Chondrocyte (in vitro differentiated cells): ENCODE measurements around the gene ZFR2. TPM values are rescaled to one million over a fixed set of nuclear protein-coding genes. Genes with fewer than 3 reads are reported as not detected.

Experiments
- DNase-seq: peaks from one replicate; pipeline ENCODE4 v3.0.0; 2021; ENCODE audit warnings: mixed read lengths, low spot score
- H3K27ac Mint-ChIP-seq: one replicate; pipeline ENCODE4 v1.8.0; 2021; ENCODE audit warnings: mild to moderate bottlenecking, moderate library complexity, mixed read lengths; ENCODE audit not compliant: unreplicated experiment
- H3K27me3 Mint-ChIP-seq: 2 replicates; pipeline ENCODE4 v1.8.0; 2021; ENCODE audit warnings: low read depth, mixed read lengths
- H3K36me3 Mint-ChIP-seq: 2 replicates; pipeline ENCODE4 v1.8.0; 2021; ENCODE audit warnings: low read depth, mixed read lengths
- H3K4me1 Mint-ChIP-seq: 2 replicates; pipeline ENCODE4 v1.8.0; 2021; ENCODE audit warnings: low read depth, mild to moderate bottlenecking, mixed read lengths
- H3K4me3 Mint-ChIP-seq: one replicate; pipeline ENCODE4 v1.8.0; 2021; ENCODE audit warnings: mild to moderate bottlenecking, moderate library complexity, mixed read lengths; ENCODE audit not compliant: unreplicated experiment
- H3K9me3 Mint-ChIP-seq: 2 replicates; pipeline ENCODE4 v1.8.0; 2021; ENCODE audit warnings: low read depth, mixed read lengths
- CTCF ChIP-seq: fragments of 200-600 bp; sonication (generic); IDR thresholded peaks from 2 replicates; pipeline ENCODE4 v1.5.0; 2021; ENCODE audit warnings: antibody characterized with exemption, mild to moderate bottlenecking, moderate library complexity
- total RNA-seq: library from RNA; stranded (reverse); gene quantifications from 3 replicates; pipeline ENCODE4 v1.2.1, GENCODE V29; 2021

The ZFR2 gene
- total RNA-seq, 1 donor from 2014 or later = not detected

GRCh38 chr19:3831601-3832000, 37.2 kb downstream of the ZFR2 start:
- H3K9me3 Mint-ChIP-seq = no peaks in the 10 kb centered on the region
- no peak for TF ChIP-seq CTCF
- DNase-seq = no peak
- no peaks in the 10 kb centered on the region for H3K36me3 Mint-ChIP-seq
- H3K27ac Mint-ChIP-seq = no peak overlapping the region
- H3K4me1 Mint-ChIP-seq = peaks cover 7% of the 10 kb centered on the region
- peaks cover 31% of the 10 kb centered on the region for H3K27me3 Mint-ChIP-seq
- no peak overlapping the region for H3K4me3 Mint-ChIP-seq

- no peak for DNase-seq
- TF ChIP-seq CTCF = no peak
- peaks cover 7% of the 10 kb centered on the region for H3K4me1 Mint-ChIP-seq
- no peak overlapping the region for H3K27ac Mint-ChIP-seq
- no peak overlapping the region for H3K4me3 Mint-ChIP-seq
- no peaks in the 10 kb centered on the region for H3K9me3 Mint-ChIP-seq
- H3K36me3 Mint-ChIP-seq = no peaks in the 10 kb centered on the region
- peaks cover 33% of the 10 kb centered on the region for H3K27me3 Mint-ChIP-seq
These were observed 37.9 kb downstream of the ZFR2 start for GRCh38 chr19:3830621-3831589.

GRCh38 chr19:3827306-3827705, 41.5 kb downstream of the ZFR2 start:
- DNase-seq = no peak
- Mint-ChIP-seq H3K36me3 (no peaks in the 10 kb centered on the region), H3K9me3 (no peaks in the 10 kb centered on the region), H3K4me1 (peaks cover 7% of the 10 kb centered on the region), H3K4me3 (no peak overlapping the region), H3K27ac (no peak overlapping the region), H3K27me3 (peaks cover 39% of the 10 kb centered on the region)
- no peak for TF ChIP-seq CTCF

- H3K27me3 Mint-ChIP-seq = peaks cover 33% of the 10 kb centered on the region
- DNase-seq = no peak
- peaks cover 7% of the 10 kb centered on the region for H3K4me1 Mint-ChIP-seq
- H3K36me3 Mint-ChIP-seq = no peaks in the 10 kb centered on the region
- TF ChIP-seq CTCF = no peak
- no peak overlapping the region for H3K27ac Mint-ChIP-seq
- no peaks in the 10 kb centered on the region for H3K9me3 Mint-ChIP-seq
- no peak overlapping the region for H3K4me3 Mint-ChIP-seq
These were observed 42.7 kb downstream of the ZFR2 start for GRCh38 chr19:3826163-3826562.

GRCh38 chr19:3825286-3825956, 43.4 kb downstream of the ZFR2 start:
- Mint-ChIP-seq H3K4me1 (peaks cover 7% of the 10 kb centered on the region), H3K27me3 (peaks cover 27% of the 10 kb centered on the region), H3K36me3 (no peaks in the 10 kb centered on the region), H3K4me3 (no peak overlapping the region), H3K27ac (no peak overlapping the region), H3K9me3 (no peaks in the 10 kb centered on the region)
- no peak for TF ChIP-seq CTCF
- no peak for DNase-seq
